K562 (cell line): ENCODE measurements around the gene APOM. TPM values are rescaled to one million over a fixed set of nuclear protein-coding genes. Genes with fewer than 3 reads are reported as not detected.
A peak's percentile ranks its signal among the peaks of the same experiment; 100 is the strongest.

ENCODE experiments used
- ATAC-seq: fragments of 200-7000 bp; cut with Tn5 transposase; 3 replicates; pipeline ENCODE4 v1.9.1; 2020; ENCODE audit warnings: moderate library complexity
- BruUV-seq: library from RNA; stranded (reverse); fragments of 400-500 nt; replicated peaks from 2 replicates; lab custom pipeline; 2021; lab: Mats Ljungman, UMichigan
- CTCF ChIA-PET: fragments of 300-600 bp; formaldehyde crosslinking; extraction: SDS; loops from one replicate; lab custom pipeline; 2021; ENCODE audit warnings: low intra/inter-chr PET ratio; lab: Yijun Ruan, JAX
- POLR2A ChIA-PET: fragments of 300-600, 350-650 bp; sonication (Branson Sonifier 250); formaldehyde crosslinking; extraction: SDS; loops from one replicate; lab custom pipeline; 2021; ENCODE audit warnings: antibody characterized with exemption, inconsistent platforms; lab: Yijun Ruan, JAX
- DNase-seq, 4 experiments: peaks; one replicate each; pipeline versions ENCODE4 v3.0.0 to v3.0.0-alpha.2; 2011 to 2018; ENCODE audit warnings: low spot score in 3 of 4, mixed read lengths in 3 of 4; ENCODE audit errors: extremely low read depth in 1 of 4
- FAIRE-seq: peaks from 2 replicates; lab custom pipeline; 2011; peaks lifted over from hg19 to GRCh38; lab: Jason Lieb, UNC
- H2AFZ ChIP-seq: 2 replicates; pipeline ENCODE4 v1.6.0; 2011; ENCODE audit warnings: low read depth, low read length, control low read depth, inconsistent platforms
- H3K27ac ChIP-seq: fragments of 200-600 bp; 3 replicates; pipeline ENCODE4 v1.8.0; 2011; ENCODE audit warnings: low read depth, mild to moderate bottlenecking, control low read depth, inconsistent platforms, low read length, moderate library complexity, mixed read lengths; ENCODE audit errors: extremely low read depth
- H3K27me3 ChIP-seq, 2 experiments: fragments of 300-600 bp in 1 of 2; 2 replicates in 1 of 2; 3 replicates in 1 of 2; pipeline versions ENCODE4 v1.6.0 to v1.8.0; 2011; ENCODE audit warnings: inconsistent platforms in 2 of 2, low read length in 2 of 2, mild to moderate bottlenecking in 1 of 2, mixed read lengths in 1 of 2, moderate library complexity in 1 of 2; ENCODE audit not compliant: control insufficient read depth in 2 of 2, insufficient read depth in 2 of 2
- H3K36me3 ChIP-seq: fragments of 300-600 bp; 3 replicates; pipeline ENCODE4 v1.8.0; 2011; ENCODE audit warnings: mild to moderate bottlenecking, low read length, inconsistent platforms; ENCODE audit not compliant: control insufficient read depth, insufficient read depth
- H3K4me1 ChIP-seq, 2 experiments: fragments of 200-600 bp in 1 of 2; replicated peaks in 1 of 2; 2 replicates in 1 of 2; 3 replicates in 1 of 2; pipeline versions ENCODE4 v1.5.1 to v1.8.0; 2011; ENCODE audit warnings: inconsistent platforms in 2 of 2, low read length in 2 of 2, mild to moderate bottlenecking in 1 of 2, mixed read lengths in 1 of 2, moderate library complexity in 1 of 2; ENCODE audit not compliant: control insufficient read depth in 2 of 2, insufficient read depth in 2 of 2
- H3K4me2 ChIP-seq: 2 replicates; pipeline ENCODE4 v1.6.1; 2011; ENCODE audit warnings: low read length, control low read depth, inconsistent platforms, mixed read lengths; ENCODE audit not compliant: insufficient read depth
- H3K4me3 ChIP-seq: fragments of 200-600 bp; sonication (generic), shearing (Covaris generic); 2 replicates; pipeline ENCODE4 v1.5.1; 2016; ENCODE audit warnings: control low read depth, inconsistent platforms
- H3K79me2 ChIP-seq: fragments of 200-600 bp; 3 replicates; pipeline ENCODE4 v1.8.0; 2011; ENCODE audit warnings: low read length, inconsistent platforms; ENCODE audit not compliant: control insufficient read depth, insufficient read depth
- H3K9ac ChIP-seq, 2 experiments: 2 replicates each; pipeline versions ENCODE4 v1.6.0 to v1.6.1; 2011; ENCODE audit warnings: low read depth in 2 of 2, low read length in 2 of 2, control low read depth in 1 of 2, inconsistent platforms in 1 of 2, mild to moderate bottlenecking in 1 of 2, mixed read lengths in 1 of 2; ENCODE audit not compliant: insufficient read depth in 1 of 2
- H3K9me1 ChIP-seq: one replicate; pipeline ENCODE4 v1.6.0; 2011; ENCODE audit warnings: inconsistent platforms, mild to moderate bottlenecking, low read length, moderate library complexity; ENCODE audit not compliant: control insufficient read depth, insufficient read depth
- H3K9me3 ChIP-seq: replicated peaks from 2 replicates; pipeline ENCODE4 v1.5.1; 2011; ENCODE audit warnings: low read depth, low read length, inconsistent platforms; ENCODE audit not compliant: control insufficient read depth, insufficient read depth
- H4K20me1 ChIP-seq: replicated peaks from 2 replicates; pipeline ENCODE4 v1.6.1; 2011; ENCODE audit warnings: low read length, inconsistent platforms, mixed read lengths; ENCODE audit not compliant: control insufficient read depth, insufficient read depth
- JUNB ChIP-seq: fragments of 450-650 bp; formaldehyde crosslinking; conservative IDR thresholded peaks from 2 replicates; pipeline ENCODE4 v1.4.0; 2020; ENCODE audit warnings: mild to moderate bottlenecking
- POLR2G ChIP-seq: fragments of 200-400 bp; formaldehyde crosslinking; IDR thresholded peaks from 2 replicates; pipeline ENCODE4 v1.6.1; 2017; ENCODE audit warnings: low read depth, mild to moderate bottlenecking, antibody characterized with exemption, low read length, moderate library complexity
- PREB ChIP-seq: sonication (generic); formaldehyde crosslinking; IDR thresholded peaks from 2 replicates; pipeline ENCODE4 v1.8.1; 2023; ENCODE audit warnings: mild to moderate bottlenecking, missing genetic modification reagents
- PYGO2 ChIP-seq: fragments of 450-650 bp; IDR thresholded peaks from 2 replicates; pipeline ENCODE4 v1.6.1; 2016; ENCODE audit warnings: mild to moderate bottlenecking, missing genetic modification characterization, moderate library complexity, missing compliant biosample characterization
- RBFOX2 ChIP-seq: fragments of 200-400 bp; formaldehyde crosslinking; IDR thresholded peaks from 2 replicates; pipeline ENCODE4 v1.6.1; 2017; ENCODE audit warnings: low read depth, mild to moderate bottlenecking, low read length, moderate library complexity
- TARDBP ChIP-seq: fragments of 450-650 bp; IDR thresholded peaks from 2 replicates; pipeline ENCODE4 v1.6.1; 2016
- ZNF282 ChIP-seq: sonication (generic); formaldehyde crosslinking; IDR thresholded peaks from 2 replicates; pipeline ENCODE4 v1.8.1; 2023; ENCODE audit warnings: missing genetic modification reagents
- WGBS: fragments of 100-300 bp; shearing (Covaris generic); methylation state at CpG from one replicate; pipeline ENCODE4 v1.1.6; 2016; ENCODE audit warnings: low coverage, mixed read lengths; ENCODE audit not compliant: insufficient coverage; ENCODE audit errors: missing lambda C conversion rate; 5-methylcytosine and 5-hydroxymethylcytosine counted together
- in situ Hi-C: fragments of 300-500 bp; cut with MboI; formaldehyde crosslinking; loops from 4 replicates; pipeline ENCODE4 v1.15.0; 2018; ENCODE audit warnings: inconsistent platforms, mixed read lengths
- intact Hi-C: fragments of 100-400 bp; cut with micrococcal nuclease; formaldehyde crosslinking; loops from 2 replicates; pipeline ENCODE4 v1.14.2; 2022
- polyA plus RNA-seq, 8 experiments: library from polyadenylated mRNA; depleted of rRNA in 4 of 8; stranded (reverse) in 5 of 8; unstranded in 3 of 8; fragments of >200 nt; fragmentation: Nextera tagmentation in 2 of 8; fragmentation: Illumina TruSeq in 1 of 8; extraction: Ambion mirVana in 2 of 8; extraction: Trizol in 1 of 8; gene quantifications; 2 replicates each; pipeline versions ENCODE4 v1.2.1 to v1.2.3, GENCODE V29; 2011 to 2014; ENCODE audit warnings: inconsistent platforms in 1 of 8, missing spikeins in 1 of 8
- total RNA-seq, 7 experiments: library from RNA; depleted of rRNA in 6 of 7; stranded (reverse); fragments of >200 nt in 6 of 7; fragmentation: Illumina TruSeq in 2 of 7; extraction: Trizol in 2 of 7; gene quantifications; 2 replicates each; pipeline versions ENCODE4 v1.2.1 to v1.2.3, GENCODE V29; 2011 to 2021; ENCODE audit warnings: low replicate concordance in 1 of 7

Gene APOM
- total and polyA plus RNA-seq, 9 of the 15 experiments (the other 6 are each of a cell fraction or from before 2014, with no cell fraction given): 5.7 to 24.3 (median 10.4) TPM

- no peak overlapping the region for H3K4me2 ChIP-seq
- H2AFZ ChIP-seq: no peak overlapping the region
- in situ Hi-C loops (no loop called here), intact Hi-C loops (no loop called here)
- H3K9me3 ChIP-seq: no peaks in the 10 kb centered on the region
- CTCF ChIA-PET: no interaction called here
- peaks cover 13 to 21% of the 10 kb centered on the region in 2 experiments for H3K4me1 ChIP-seq
- DNase-seq (no peak), FAIRE-seq (no peak), ATAC-seq (no peak)
- no peak overlapping the region for H3K27ac ChIP-seq
- H3K9ac ChIP-seq: peak overlapping the region in 1 of 2 experiments; percentile 54; a peak in 1 of 4 replicates
- BruUV-seq: no TSS peak
- peaks cover 31% of the 10 kb centered on the region; the same call in 1 of the 2 replicates for H4K20me1 ChIP-seq
- peaks cover 82% of the 10 kb centered on the region for H3K36me3 ChIP-seq
- peaks cover 12% of the 10 kb centered on the region for H3K9me1 ChIP-seq
- no peak overlapping the region for H3K4me3 ChIP-seq
- peaks cover 73% of the 10 kb centered on the region for H3K79me2 ChIP-seq
- H3K27me3 ChIP-seq: no peaks in the 10 kb centered on the region
- WGBS: 92% methylated on average over 10 of the region's 10 CpGs
- POLR2A ChIA-PET: interaction anchor here (1.8 to 12.4 kb wide), 3 partner anchors 12 to 28 kb away, joined by 9 to 274 read pairs (median 41); partner anchors contain the start of gene BAG6
- no peak for TF ChIP-seq ZNF282 (CRISPR knock-in tag)
- no peak for TF ChIP-seq PYGO2 (tag)
- peak; percentile 31; the same call in 1 of the 2 replicates for TF ChIP-seq RBFOX2
- peak; percentile 41; the same call in 1 of the 2 replicates for TF ChIP-seq POLR2G
- no peak for TF ChIP-seq TARDBP
- no peak for TF ChIP-seq PREB
- no peak for TF ChIP-seq JUNB (CRISPR knock-in tag)
Measured at GRCh38 chr6:31624070-31624469, 31.6 kb upstream of the APOM start.
